ENCODE data around the gene SPTBN2.

Gene SPTBN2

GRCh38 chr11:66744485-66745355 lies 15.7 kb upstream of the SPTBN2 start:
- peaks cover 13% of the 10 kb centered on the region for H3K27me3 Mint-ChIP-seq (ENCODE audit: low read depth, poor library complexity)
- H3K9me3 Mint-ChIP-seq = no peaks in the 10 kb centered on the region
- peak overlapping the region; percentile 94 for H3K4me3 Mint-ChIP-seq
- no peaks in the 10 kb centered on the region for H3K36me3 Mint-ChIP-seq (ENCODE audit: low read depth)
- no peak for TF ChIP-seq CTCF (IDR thresholded peaks at IDR 0.05)
- H3K4me1 Mint-ChIP-seq = peaks cover 24% of the 10 kb centered on the region
- peak; percentile 92 for DNase-seq
- no peak overlapping the region for H3K27ac Mint-ChIP-seq

DNA sequence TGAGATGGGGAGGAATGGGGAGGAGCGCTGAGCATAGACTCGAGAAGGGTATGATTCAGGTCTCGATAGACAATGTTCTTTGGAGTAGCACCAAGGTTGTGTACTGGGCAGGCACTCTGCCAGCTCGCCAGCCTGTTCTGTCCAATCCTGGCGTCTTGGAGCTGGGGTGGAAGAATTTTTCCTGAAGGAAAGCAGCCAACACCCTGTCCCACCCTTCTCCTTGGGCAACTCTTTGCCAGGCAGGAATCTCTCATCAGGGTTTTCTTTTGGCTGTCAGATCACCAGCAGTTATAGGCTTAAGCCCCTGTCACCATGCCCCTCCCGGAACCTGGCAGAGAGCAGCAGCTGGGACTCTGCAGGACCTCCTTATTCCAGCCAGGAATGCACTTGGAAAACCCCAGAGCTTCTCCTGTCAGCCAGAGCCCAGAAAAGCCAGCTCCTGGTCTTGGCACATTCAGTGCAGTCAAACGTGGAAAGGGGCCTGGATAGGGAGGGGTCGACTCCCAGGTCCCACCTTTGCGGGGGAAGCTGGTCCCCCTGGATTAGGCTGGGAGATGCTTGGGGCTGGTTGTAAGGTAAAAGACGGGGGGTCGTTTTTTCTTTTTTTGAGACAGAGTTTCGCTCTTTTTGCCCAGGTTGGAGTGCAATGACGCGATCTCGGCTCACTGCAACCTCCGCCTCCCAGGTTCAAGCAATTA lies 14.4 kb upstream of the SPTBN2 start:
- no peaks in the 10 kb centered on the region for H3K9me3 Mint-ChIP-seq

DNA sequence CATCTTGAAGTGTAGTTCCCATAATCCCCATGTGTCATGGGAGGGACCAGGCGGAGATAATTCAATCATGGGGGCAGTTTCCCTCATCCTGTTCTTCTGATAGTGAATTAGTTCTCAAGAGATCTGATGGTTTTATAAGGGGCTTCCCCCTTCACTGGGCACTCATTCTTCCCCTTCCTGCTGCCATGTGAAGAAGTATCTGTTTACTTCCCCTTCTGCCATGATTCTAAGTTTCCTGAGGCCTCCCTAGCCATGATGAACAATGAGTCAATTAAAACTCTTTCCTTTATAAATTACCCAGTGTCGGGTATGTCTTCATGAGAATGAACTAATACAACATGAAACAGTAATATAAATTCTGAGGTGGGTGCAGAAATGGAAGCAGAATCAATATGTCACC lies 12.1 kb upstream of the SPTBN2 start:
- Mint-ChIP-seq H3K27ac (peak overlapping the region; percentile 41), H3K36me3 (ENCODE audit: low read depth) (no peaks in the 10 kb centered on the region), H3K9me3 (no peaks in the 10 kb centered on the region), H3K4me1 (peaks cover 24% of the 10 kb centered on the region), H3K27me3 (ENCODE audit: low read depth, poor library complexity) (peaks cover 30% of the 10 kb centered on the region), H3K4me3 (no peak overlapping the region)
- TF ChIP-seq CTCF (IDR thresholded peaks at IDR 0.05) = no peak
- no peak for DNase-seq

More for the DNA sequence above, 14.4 kb upstream of the SPTBN2 start:
- no peak for DNase-seq
- peaks cover 24% of the 10 kb centered on the region for H3K4me1 Mint-ChIP-seq
- no peaks in the 10 kb centered on the region for H3K36me3 Mint-ChIP-seq (ENCODE audit: low read depth)
- peak overlapping the region; percentile 94 for H3K4me3 Mint-ChIP-seq
- H3K27ac Mint-ChIP-seq = no peak overlapping the region
- H3K27me3 Mint-ChIP-seq (ENCODE audit: low read depth, poor library complexity) = peaks cover 21% of the 10 kb centered on the region
- TF ChIP-seq CTCF (IDR thresholded peaks at IDR 0.05) = no peak

- H3K4me3 Mint-ChIP-seq = no peak overlapping the region
- peaks cover 18% of the 10 kb centered on the region for H3K4me1 Mint-ChIP-seq
- no peak overlapping the region for H3K27ac Mint-ChIP-seq
- H3K27me3 Mint-ChIP-seq (ENCODE audit: low read depth, poor library complexity) = peaks cover 40% of the 10 kb centered on the region
- DNase-seq = no peak
- no peaks in the 10 kb centered on the region for H3K9me3 Mint-ChIP-seq
- H3K36me3 Mint-ChIP-seq (ENCODE audit: low read depth) = no peaks in the 10 kb centered on the region
- no peak for TF ChIP-seq CTCF (IDR thresholded peaks at IDR 0.05)
These were observed 11.0 kb upstream of the SPTBN2 start for GRCh38 chr11:66739983-66740382.

DNA sequence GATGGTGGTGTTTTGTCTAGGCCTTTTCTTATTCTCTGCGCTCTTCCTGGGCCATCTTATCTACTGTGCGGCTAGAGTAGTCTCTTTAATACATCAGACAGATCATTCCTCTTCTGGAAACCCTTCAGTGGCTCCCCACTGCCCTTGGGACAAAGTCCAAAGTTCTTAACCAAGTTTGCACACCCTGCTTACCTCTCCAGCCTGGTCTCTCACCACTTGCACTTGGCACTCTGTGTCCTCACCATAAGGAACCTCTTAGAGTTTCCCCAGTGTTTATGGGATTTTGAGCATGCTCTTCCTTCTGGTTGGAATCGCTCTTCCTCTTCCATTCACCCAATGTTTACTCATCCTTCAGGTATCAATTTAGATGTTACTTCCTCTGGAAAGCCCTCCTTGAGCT lies 5.2 kb upstream of the SPTBN2 start:
- TF ChIP-seq CTCF (IDR thresholded peaks at IDR 0.05) = no peak
- no peak for DNase-seq
- Mint-ChIP-seq H3K4me1 (peaks cover under 1% of the 10 kb centered on the region), H3K9me3 (no peaks in the 10 kb centered on the region), H3K27ac (no peak overlapping the region), H3K4me3 (no peak overlapping the region), H3K36me3 (ENCODE audit: low read depth) (no peaks in the 10 kb centered on the region), H3K27me3 (ENCODE audit: low read depth, poor library complexity) (peaks cover 68% of the 10 kb centered on the region)
